GM18505 (cell line): ENCODE data around the gene MRGPRE.

ENCODE experiments used
- ATAC-seq: cut with Tn5 transposase; IDR thresholded peaks from one replicate; pipeline ENCODE4 v1.9.1; 2021; ENCODE audit not compliant: unreplicated experiment
- POLR2A ChIP-seq: IDR thresholded peaks from 4 replicates; pipeline ENCODE4 v1.6.1; 2011; ENCODE audit warnings: borderline replicate concordance; ENCODE audit not compliant: insufficient read depth, insufficient read length; ENCODE audit errors: extremely low read depth

MRGPRE gene

GRCh38 chr11:3201677-3202181 lies 30.5 kb downstream of the MRGPRE start:
- no peak for TF ChIP-seq POLR2A
- ATAC-seq = no peak

DNA sequence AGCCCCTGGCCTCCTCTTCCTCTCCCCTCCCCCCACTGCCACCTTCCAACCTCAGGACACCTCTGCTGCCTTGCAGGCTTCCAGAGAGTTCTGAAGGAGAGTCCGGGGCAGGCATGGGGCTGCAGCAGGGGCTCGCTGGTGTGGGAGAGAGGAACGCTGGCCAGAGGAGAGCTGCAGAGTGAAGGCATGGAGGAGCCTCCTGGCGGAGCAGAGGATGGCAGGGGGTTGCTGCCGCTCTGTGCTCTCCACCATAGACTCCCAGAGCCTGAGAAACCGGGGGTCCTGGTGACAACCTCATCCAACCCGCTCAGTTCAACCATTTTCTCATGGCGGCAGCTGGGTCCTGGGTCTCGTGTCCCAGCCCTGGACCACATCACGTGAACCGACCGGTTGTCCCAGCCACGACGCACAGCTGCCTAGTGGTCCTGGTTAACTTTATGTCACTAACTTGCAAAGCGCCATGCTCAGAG lies 31.1 kb downstream of the MRGPRE start:
- TF ChIP-seq POLR2A = no peak
- ATAC-seq = no peak

GRCh38 chr11:3200388-3201111 lies 31.7 kb downstream of the MRGPRE start:
- no peak for TF ChIP-seq POLR2A
- no peak for ATAC-seq

- TF ChIP-seq POLR2A = no peak
- ATAC-seq = no peak
These were observed 32.5 kb downstream of the MRGPRE start for GRCh38 chr11:3199537-3200295.

- no peak for TF ChIP-seq POLR2A
- ATAC-seq = no peak
These were observed 33.4 kb downstream of the MRGPRE start for GRCh38 chr11:3198815-3199214.

DNA sequence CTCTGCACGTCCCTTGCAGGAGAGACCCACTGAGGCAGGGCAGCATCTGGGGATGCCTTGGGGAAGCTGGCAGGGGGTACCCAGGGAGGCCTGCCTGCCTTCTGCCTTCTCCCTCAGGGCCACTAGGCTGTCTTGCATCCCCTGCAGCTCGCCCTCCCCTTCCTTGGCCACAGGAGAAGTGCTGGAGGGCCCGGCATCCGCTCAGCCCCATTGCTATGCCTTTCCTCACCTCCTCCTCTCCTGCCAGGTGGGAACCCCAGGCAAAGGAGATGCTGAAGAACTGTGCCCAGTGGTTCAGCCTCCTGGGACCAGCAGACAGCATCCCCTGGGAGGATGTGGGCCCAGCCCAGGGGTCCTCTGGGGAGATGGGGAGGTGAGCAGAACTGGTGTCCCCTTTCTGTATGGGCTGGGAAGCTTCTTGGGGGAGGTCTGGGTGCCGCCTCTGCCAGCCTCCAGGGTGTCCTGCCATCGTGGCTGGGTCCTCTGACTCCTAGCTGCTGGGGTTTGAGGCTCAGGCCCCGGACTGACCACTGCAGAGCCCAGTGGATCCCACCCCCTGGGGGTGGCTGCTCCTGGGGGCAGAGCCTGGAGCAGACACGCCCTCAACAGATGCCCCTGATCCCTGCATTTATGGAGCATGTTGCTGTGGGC lies 34.2 kb downstream of the MRGPRE start:
- TF ChIP-seq POLR2A = no peak
- ATAC-seq = no peak

DNA sequence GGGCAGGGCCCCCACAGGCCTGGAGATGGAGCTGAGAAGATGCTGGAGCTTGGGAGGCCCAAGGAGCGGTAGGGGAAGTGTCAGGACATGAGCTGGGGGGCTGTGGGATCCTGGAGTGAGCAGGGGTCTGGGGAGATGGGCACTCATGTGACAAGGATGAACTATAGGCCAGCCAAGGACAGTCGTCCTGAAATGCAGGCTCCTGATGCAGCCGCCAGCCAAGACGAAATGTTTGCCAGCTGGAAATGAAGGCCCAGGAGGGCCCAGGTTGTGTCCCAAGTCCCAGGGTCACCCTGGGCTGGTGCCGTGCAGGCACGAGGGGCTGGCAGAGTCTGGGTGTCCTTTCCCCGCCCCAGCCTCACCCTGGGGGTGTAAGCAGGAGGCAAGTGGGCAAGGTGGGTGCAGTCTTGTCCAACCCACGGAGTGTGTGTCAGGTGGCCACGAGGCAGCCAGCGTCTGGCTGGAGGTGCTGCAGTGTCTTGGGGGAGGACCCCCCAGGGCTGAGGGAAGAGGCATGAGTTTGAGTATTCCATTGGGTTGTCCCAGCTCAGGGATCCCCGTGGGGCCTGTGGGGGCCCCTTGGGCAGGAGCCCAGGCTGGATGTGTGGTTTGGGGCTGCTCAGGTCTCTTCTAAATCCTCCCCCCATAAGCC lies 35.0 kb downstream of the MRGPRE start:
- ATAC-seq = no peak

DNA sequence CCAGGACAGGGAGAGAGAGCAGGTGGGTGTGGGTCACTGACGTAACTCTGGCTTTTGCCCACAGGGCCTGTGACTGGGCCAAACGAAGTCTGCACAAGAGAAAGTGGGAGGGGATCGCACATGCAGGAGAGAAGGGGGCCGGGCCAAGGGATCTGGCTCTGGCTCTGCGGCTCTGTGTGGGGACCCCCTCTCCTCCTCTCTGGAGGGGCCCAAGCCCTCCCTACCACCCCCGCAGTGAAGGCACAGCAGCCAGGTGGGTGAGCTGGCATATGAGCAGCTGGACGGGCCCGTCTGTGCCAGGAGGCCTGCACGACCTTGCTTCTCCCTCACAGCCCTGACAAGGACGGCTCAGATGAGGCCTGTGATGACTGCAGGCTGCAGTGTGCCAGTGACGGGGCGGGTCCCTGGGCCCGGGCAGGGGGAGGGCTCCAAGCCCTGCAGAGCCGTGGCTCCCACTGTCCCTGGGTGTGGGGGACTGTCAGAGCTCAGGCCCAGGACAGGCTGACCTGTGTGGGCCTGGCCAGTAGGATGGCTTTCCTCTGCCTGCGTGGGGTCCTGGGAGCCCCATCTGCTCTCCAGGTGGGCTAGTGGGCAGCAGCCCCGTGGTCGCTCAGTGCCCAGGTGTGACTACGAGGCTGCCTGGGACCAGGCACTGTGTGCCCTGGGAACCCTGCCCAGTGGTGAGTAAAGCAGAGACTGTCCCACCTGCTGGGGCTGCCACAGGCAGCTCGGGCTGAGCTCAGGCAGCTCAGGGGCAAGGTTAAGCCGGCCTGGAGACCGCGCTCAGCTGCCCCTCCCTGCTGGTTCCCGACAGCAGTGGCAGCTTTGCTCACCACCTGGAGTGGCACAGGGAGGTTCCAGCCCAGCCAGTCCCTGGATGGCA lies 35.8 kb downstream of the MRGPRE start:
- ATAC-seq = no peak
- TF ChIP-seq POLR2A = no peak

More for the DNA sequence above, 35.0 kb downstream of the MRGPRE start:
- TF ChIP-seq POLR2A = no peak

GRCh38 chr11:3195251-3196160 lies 36.7 kb downstream of the MRGPRE start:
- TF ChIP-seq POLR2A = no peak

GRCh38 chr11:3194016-3194816 lies 38.0 kb downstream of the MRGPRE start:
- no peak for TF ChIP-seq POLR2A
- no peak for ATAC-seq

More at GRCh38 chr11:3195251-3196160, 36.7 kb downstream of the MRGPRE start:
- no peak for ATAC-seq
